Measurements from ENCODE around the gene SGTB. TPM values are rescaled to one million over a fixed set of nuclear protein-coding genes. Genes with fewer than 3 reads are reported as not detected.
A peak's percentile ranks its signal among the peaks of the same experiment; 100 is the strongest.

Gene SGTB
- total RNA-seq, 1 experiment from 2014 or later: 13.5 TPM

DNA sequence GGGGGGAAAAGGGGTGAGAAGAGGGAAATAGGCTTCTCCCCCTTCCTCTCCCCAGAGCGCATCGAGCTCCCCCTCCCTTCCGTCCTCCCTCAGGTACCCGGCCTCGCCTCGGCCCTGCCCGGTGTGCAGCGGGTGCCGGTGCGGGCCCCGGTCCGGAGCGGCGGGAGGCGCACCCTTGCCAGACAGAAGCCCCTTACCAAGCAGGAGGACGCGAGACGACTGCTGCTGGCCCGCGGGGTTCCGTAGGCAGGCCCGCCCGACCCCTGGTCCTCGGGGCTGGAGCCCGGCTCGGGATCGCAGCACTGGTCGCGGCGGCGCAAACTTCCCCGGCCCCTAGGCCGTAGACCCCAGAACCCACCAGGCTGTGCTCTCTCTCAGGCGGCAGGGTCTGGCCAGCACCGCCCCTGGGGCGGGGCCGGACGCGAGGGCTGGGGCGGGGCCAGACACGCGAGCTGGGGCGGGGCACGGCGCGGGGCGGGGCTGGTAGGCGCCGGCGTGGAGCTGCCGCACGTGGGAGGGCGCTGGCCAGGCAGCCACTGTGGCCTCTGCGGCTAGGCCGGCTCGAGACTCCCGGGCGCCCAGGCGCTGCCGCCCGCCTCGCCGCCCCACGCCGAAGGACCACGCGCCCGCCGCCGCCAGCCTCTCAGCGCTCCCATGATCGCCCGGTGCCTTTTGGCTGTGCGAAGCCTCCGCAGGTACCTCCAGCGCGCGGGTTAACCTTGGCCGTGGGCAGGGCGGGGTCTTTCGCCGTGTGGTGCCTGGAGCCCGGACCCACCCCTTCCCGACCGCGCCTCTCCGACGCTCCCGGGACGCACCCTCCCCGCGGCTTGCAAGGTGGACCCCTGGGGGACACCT, at the start of gene SGTB, which contains the start of gene NLN (continued):
- no peak for TF ChIP-seq MXD4 (CRISPR knock-in tag; IDR thresholded peaks at IDR 0.05; ENCODE audit: borderline replicate concordance)
- peak; percentile 8; the same call in 1 of the 2 replicates for TF ChIP-seq ZBTB43 (CRISPR knock-in tag; IDR thresholded peaks at IDR 0.05)
- no peak for TF ChIP-seq ZMAT4 (CRISPR knock-in tag; IDR thresholded peaks at IDR 0.05)
- TF ChIP-seq ESRRA (CRISPR knock-in tag; IDR thresholded peaks at IDR 0.05; ENCODE audit: borderline replicate concordance): no peak; the same call in none of the 2 replicates
- no peak for TF ChIP-seq GRHL2 (CRISPR knock-in tag; IDR thresholded peaks at IDR 0.05; ENCODE audit: insufficient replicate concordance, severe bottlenecking)
- TF ChIP-seq AR (CRISPR knock-in tag; IDR thresholded peaks at IDR 0.05): no peak
- TF ChIP-seq, protein P1, sequence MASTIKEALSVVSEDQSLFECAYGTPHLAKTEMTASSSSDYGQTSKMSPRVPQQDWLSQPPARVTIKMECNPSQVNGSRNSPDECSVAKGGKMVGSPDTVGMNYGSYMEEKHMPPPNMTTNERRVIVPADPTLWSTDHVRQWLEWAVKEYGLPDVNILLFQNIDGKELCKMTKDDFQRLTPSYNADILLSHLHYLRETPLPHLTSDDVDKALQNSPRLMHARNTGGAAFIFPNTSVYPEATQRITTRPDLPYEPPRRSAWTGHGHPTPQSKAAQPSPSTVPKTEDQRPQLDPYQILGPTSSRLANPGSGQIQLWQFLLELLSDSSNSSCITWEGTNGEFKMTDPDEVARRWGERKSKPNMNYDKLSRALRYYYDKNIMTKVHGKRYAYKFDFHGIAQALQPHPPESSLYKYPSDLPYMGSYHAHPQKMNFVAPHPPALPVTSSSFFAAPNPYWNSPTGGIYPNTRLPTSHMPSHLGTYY (CRISPR knock-in tag; IDR thresholded peaks at IDR 0.05): no peak
- no peak for TF ChIP-seq CREM (CRISPR knock-in tag; IDR thresholded peaks at IDR 0.05)
- peak; percentile 76 for TF ChIP-seq FOXP1 (CRISPR knock-in tag; IDR thresholded peaks at IDR 0.05; ENCODE audit: borderline replicate concordance)
- TF ChIP-seq CDX4 (CRISPR knock-in tag; IDR thresholded peaks at IDR 0.05; ENCODE audit: borderline replicate concordance): no peak
- no peak for TF ChIP-seq ATF3 (CRISPR knock-in tag; conservative IDR thresholded peaks at IDR 0.05)
- no peak for TF ChIP-seq IRF2 (CRISPR knock-in tag; IDR thresholded peaks at IDR 0.05; ENCODE audit: borderline replicate concordance, low read depth)
- TF ChIP-seq JUN (CRISPR knock-in tag; IDR thresholded peaks at IDR 0.05): peak; percentile 7; the same call in 1 of the 2 replicates
- TF ChIP-seq KAT7 (CRISPR knock-in tag; IDR thresholded peaks at IDR 0.05; ENCODE audit: borderline replicate concordance): 0 out of 2 replicates have a peak, but pooled peaks have one; percentile 71
- TF ChIP-seq USF2 (CRISPR knock-in tag; IDR thresholded peaks at IDR 0.05): peak; percentile 62
- no peak for TF ChIP-seq GTF2I (CRISPR knock-in tag; conservative IDR thresholded peaks at IDR 0.05)
- no peak for TF ChIP-seq SMAD4 (CRISPR knock-in tag; IDR thresholded peaks at IDR 0.05)
- no peak for TF ChIP-seq ZNF219 (CRISPR knock-in tag; IDR thresholded peaks at IDR 0.05; ENCODE audit: borderline replicate concordance)
- no peak for TF ChIP-seq TP53 (CRISPR knock-in tag; IDR thresholded peaks at IDR 0.05)
- no peak for TF ChIP-seq IRF1 (CRISPR knock-in tag; IDR thresholded peaks at IDR 0.05)
- TF ChIP-seq CTCF (IDR thresholded peaks at IDR 0.05): no peak
- TF ChIP-seq ZNF416 (CRISPR knock-in tag; IDR thresholded peaks at IDR 0.05): no peak
- no peak for TF ChIP-seq ZBTB21 (CRISPR knock-in tag; IDR thresholded peaks at IDR 0.05; ENCODE audit: borderline replicate concordance)
- TF ChIP-seq ETV6 (CRISPR knock-in tag; IDR thresholded peaks at IDR 0.05): 0 out of 2 replicates have a peak, but pooled peaks have one; percentile 39
- no peak for TF ChIP-seq ZNF317 (CRISPR knock-in tag; IDR thresholded peaks at IDR 0.05; ENCODE audit: borderline replicate concordance, low read depth)
- TF ChIP-seq ZNF232 (CRISPR knock-in tag; IDR thresholded peaks at IDR 0.05): no peak
- no peak for TF ChIP-seq E2F1 (CRISPR knock-in tag; IDR thresholded peaks at IDR 0.05)

Measured in WTC11 (cell line).